DND-41 (cell line): ENCODE results near the gene C7orf33.
"Not testable (repeated sequence)": the region's sequence is repeated elsewhere in the genome, so short reads cannot be mapped to it uniquely, and the experiment has no call there.

Experiments used
- ATAC-seq: fragments of 200-7000 bp; cut with Tn5 transposase; 3 replicates; pipeline ENCODE4 v1.9.1; 2021; ENCODE audit warnings: low read depth; ENCODE audit not compliant: insufficient read depth
- DNase-seq: peaks from one replicate; pipeline ENCODE4 v3.0.0-alpha.2; 2020
- H2AFZ ChIP-seq: 2 replicates; pipeline ENCODE4 v1.6.0; 2012; ENCODE audit warnings: low read depth, low read length
- H3K27ac ChIP-seq: 2 replicates; pipeline ENCODE4 v1.5.1; 2012; ENCODE audit warnings: low read length, inconsistent platforms
- H3K27me3 ChIP-seq: fragments of 200-600 bp; sonication (generic); 2 replicates; pipeline ENCODE4 v1.6.0; 2012; ENCODE audit warnings: low read length, mild to moderate bottlenecking, inconsistent platforms; ENCODE audit not compliant: insufficient read depth, poor library complexity
- H3K36me3 ChIP-seq: 2 replicates; pipeline ENCODE4 v1.5.1; 2012; ENCODE audit warnings: low read length, inconsistent platforms; ENCODE audit not compliant: insufficient read depth
- H3K4me1 ChIP-seq: 2 replicates; pipeline ENCODE4 v1.5.1; 2012; ENCODE audit warnings: mild to moderate bottlenecking, low read length; ENCODE audit not compliant: insufficient read depth
- H3K4me2 ChIP-seq: 2 replicates; pipeline ENCODE4 v1.6.0; 2012; ENCODE audit warnings: mild to moderate bottlenecking, moderate library complexity, low read length, inconsistent platforms; ENCODE audit not compliant: insufficient read depth
- H3K4me3 ChIP-seq, 2 experiments: fragments of 200-600 bp in 1 of 2; shearing (Covaris generic) in 1 of 2; 2 replicates each; pipeline ENCODE4 v1.5.1; 2012 to 2016; ENCODE audit warnings: inconsistent platforms in 2 of 2, low read length in 2 of 2, mild to moderate bottlenecking in 2 of 2, low read depth in 1 of 2, moderate library complexity in 1 of 2
- H3K79me2 ChIP-seq: 2 replicates; pipeline ENCODE4 v1.6.0; 2012; ENCODE audit warnings: low read length, inconsistent platforms; ENCODE audit not compliant: insufficient read depth
- H3K9ac ChIP-seq: 2 replicates; pipeline ENCODE4 v1.6.0; 2012; ENCODE audit warnings: low read depth, mild to moderate bottlenecking, inconsistent platforms, low read length, moderate library complexity
- H3K9me3 ChIP-seq: 2 replicates; pipeline ENCODE4 v1.5.1; 2012; ENCODE audit warnings: low read length, moderate library complexity, mild to moderate bottlenecking, inconsistent platforms; ENCODE audit not compliant: insufficient read depth, severe bottlenecking
- H4K20me1 ChIP-seq: 2 replicates; pipeline ENCODE4 v1.6.0; 2012; ENCODE audit warnings: low read length; ENCODE audit not compliant: insufficient read depth
- EZH2 ChIP-seq: IDR thresholded peaks from 3 replicates; pipeline ENCODE4 v1.6.1; 2012; ENCODE audit warnings: borderline replicate concordance, low read depth, mild to moderate bottlenecking, moderate library complexity, low read length, inconsistent platforms; ENCODE audit not compliant: severe bottlenecking
- TF ChIP-seq, protein P1 (sequence below): IDR thresholded peaks from 2 replicates; pipeline ENCODE4 v1.5.1; 2012; ENCODE audit warnings: borderline replicate concordance, low read length, moderate library complexity, mild to moderate bottlenecking; ENCODE audit not compliant: poor library complexity, severe bottlenecking; ENCODE audit errors: extremely low read depth

C7orf33 gene

DNA sequence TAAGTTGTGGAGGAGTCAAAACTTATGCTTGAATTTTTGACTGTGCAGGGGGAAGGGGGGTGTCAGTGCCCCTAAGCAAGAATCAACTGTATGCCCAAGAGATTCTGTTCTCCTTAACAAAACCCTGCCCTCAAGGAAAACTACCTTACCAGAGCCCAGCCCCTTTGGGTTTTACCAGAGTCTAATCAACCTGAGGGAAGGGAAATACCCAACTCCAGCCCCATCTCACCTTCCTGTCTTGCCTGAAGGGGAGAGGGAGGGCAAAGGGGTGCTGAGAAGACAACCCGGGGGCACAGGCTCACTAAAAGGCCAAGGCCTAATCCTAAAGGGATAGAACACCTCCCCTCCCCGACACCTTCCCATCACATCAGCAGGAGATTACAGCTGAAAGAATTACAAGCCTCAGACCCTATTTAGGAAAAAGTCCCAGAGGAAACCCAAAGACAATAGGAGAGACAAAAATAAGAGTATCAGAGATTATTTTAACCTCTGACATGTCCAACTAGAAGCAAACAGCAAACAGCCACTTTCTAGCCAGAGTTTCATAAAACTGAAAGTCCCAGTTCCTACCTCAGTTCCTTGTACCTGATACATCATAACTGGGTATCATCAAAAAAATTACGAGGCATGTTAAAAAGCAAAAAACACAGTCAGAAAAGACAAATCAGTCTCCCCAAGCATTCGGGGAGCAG is 26.8 kb upstream of the C7orf33 start:
- H2AFZ ChIP-seq, result no peak overlapping the region
- H3K27ac ChIP-seq, result no peak overlapping the region
- no peaks in the 10 kb centered on the region for H3K36me3 ChIP-seq
- no peaks in the 10 kb centered on the region for H3K79me2 ChIP-seq
- H3K4me2 ChIP-seq, result no peak overlapping the region
- H4K20me1 ChIP-seq, result no peaks in the 10 kb centered on the region
- H3K9ac ChIP-seq, result no peak overlapping the region
- ATAC-seq, result no peak
- no peak overlapping the region for H3K4me3 ChIP-seq
- H3K4me1 ChIP-seq, result no peaks in the 10 kb centered on the region
- DNase-seq, result no peak
- peaks cover 4% of the 10 kb centered on the region for H3K27me3 ChIP-seq
- no peak for TF ChIP-seq EZH2
- TF ChIP-seq, protein P1, sequence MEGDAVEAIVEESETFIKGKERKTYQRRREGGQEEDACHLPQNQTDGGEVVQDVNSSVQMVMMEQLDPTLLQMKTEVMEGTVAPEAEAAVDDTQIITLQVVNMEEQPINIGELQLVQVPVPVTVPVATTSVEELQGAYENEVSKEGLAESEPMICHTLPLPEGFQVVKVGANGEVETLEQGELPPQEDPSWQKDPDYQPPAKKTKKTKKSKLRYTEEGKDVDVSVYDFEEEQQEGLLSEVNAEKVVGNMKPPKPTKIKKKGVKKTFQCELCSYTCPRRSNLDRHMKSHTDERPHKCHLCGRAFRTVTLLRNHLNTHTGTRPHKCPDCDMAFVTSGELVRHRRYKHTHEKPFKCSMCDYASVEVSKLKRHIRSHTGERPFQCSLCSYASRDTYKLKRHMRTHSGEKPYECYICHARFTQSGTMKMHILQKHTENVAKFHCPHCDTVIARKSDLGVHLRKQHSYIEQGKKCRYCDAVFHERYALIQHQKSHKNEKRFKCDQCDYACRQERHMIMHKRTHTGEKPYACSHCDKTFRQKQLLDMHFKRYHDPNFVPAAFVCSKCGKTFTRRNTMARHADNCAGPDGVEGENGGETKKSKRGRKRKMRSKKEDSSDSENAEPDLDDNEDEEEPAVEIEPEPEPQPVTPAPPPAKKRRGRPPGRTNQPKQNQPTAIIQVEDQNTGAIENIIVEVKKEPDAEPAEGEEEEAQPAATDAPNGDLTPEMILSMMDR, result no peak
- no peaks in the 10 kb centered on the region for H3K9me3 ChIP-seq

DNA sequence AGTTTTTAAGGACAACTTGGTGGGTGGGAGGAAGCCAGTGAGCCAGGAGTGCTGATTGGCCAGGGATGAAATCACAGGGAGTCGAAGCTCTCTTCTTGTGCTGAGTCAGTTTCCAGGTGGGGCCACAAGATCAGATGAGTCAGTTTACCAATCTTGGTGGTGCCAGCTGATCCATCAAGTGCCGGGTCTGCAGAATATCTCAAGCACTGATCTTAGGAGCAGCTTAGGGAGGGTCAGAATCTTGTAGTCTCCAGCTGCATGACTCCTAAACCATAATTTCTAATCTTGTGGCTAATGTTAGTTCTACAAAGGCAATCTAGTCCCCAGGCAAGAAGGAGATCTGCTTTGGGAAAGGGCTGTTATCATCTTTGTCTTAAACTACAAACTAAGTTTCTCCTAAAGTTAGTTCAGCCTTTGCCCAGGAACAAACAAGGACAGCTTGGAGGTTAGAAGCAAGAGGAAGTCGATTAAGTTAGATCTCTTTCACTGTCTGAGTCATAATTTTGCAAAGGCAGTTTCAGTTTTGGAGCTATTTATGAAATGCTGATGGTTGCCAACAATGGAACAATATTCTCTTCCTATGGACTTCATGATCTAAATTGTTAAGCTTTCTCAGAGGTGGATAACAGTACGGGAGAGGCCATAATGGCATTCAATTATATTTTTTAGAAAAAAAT is 26.2 kb upstream of the C7orf33 start:
- not testable (repeated sequence) for H3K27me3 ChIP-seq, H3K36me3 ChIP-seq, H4K20me1 ChIP-seq, H3K79me2 ChIP-seq, H3K9ac ChIP-seq, H3K4me1 ChIP-seq, H3K4me2 ChIP-seq, ATAC-seq, H3K9me3 ChIP-seq, H3K27ac ChIP-seq, DNase-seq, H3K4me3 ChIP-seq, H2AFZ ChIP-seq

DNA sequence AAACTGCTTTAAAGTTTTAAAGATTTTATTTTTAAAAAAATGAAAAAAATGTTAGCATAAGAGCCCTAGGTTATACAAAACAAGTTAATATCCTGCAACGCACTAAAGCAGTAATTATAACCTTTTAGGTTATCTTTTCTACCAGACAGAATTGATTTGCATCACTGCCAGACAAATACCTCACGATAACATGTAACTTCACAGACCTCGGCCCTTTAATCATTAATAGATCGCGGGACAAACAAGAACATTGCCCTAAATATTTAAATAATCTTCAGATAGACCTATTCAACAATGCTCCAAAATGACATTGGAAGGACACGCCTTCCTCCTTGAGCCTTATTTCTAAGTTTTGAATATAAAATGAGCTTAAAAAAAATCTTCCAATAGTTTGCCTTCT is 23.8 kb upstream of the C7orf33 start:
- no peak overlapping the region for H3K9ac ChIP-seq
- no peak overlapping the region for H3K27ac ChIP-seq
- H3K4me2 ChIP-seq, result no peak overlapping the region
- ATAC-seq (no peak), DNase-seq (no peak)
- H3K27me3 ChIP-seq, result peaks cover 4% of the 10 kb centered on the region
- no peak overlapping the region for H3K4me3 ChIP-seq
- no peaks in the 10 kb centered on the region for H3K36me3 ChIP-seq
- TF ChIP-seq, protein P1, result no peak
- TF ChIP-seq EZH2, result no peak
- no peaks in the 10 kb centered on the region for H4K20me1 ChIP-seq
- H3K9me3 ChIP-seq, result no peaks in the 10 kb centered on the region
- H2AFZ ChIP-seq, result no peak overlapping the region
- H3K79me2 ChIP-seq, result no peaks in the 10 kb centered on the region
- no peaks in the 10 kb centered on the region for H3K4me1 ChIP-seq

DNA sequence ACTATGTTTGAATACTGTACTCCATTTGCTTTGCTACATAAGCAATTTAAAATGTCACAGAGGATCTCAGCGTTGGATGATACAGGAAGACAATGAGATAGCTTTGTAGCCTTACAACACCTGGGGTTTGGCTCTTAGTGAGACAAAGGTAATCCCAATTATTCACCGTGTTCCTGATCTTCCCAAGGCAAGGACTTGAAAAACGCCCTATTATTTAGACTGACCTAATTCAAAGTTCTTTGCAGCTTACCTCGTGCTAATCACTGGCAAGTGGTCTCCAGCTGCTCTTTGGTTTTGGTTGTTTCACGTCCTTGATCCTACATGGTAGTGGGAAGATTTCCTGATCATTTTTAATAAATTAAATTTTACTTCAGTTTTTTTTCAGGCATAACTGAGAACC is 23.0 kb upstream of the C7orf33 start:
- TF ChIP-seq, protein P1, result no peak
- TF ChIP-seq EZH2, result no peak
- Histone ChIP-seq H3K4me3 (no peak overlapping the region), H3K27me3 (peaks cover 4% of the 10 kb centered on the region), H3K79me2 (no peaks in the 10 kb centered on the region), H3K36me3 (no peaks in the 10 kb centered on the region), H3K4me2 (no peak overlapping the region), H3K9me3 (no peaks in the 10 kb centered on the region), H4K20me1 (no peaks in the 10 kb centered on the region), H3K4me1 (no peaks in the 10 kb centered on the region), H3K9ac (no peak overlapping the region), H3K27ac (no peak overlapping the region), H2AFZ (no peak overlapping the region)
- no peak for ATAC-seq
- DNase-seq, result no peak
